GM18868 (cell line): ENCODE data around the gene ALG9.

ENCODE experiments used
- ATAC-seq: cut with Tn5 transposase; IDR thresholded peaks from one replicate; pipeline ENCODE4 v1.9.1; 2021; ENCODE audit warnings: mild to moderate bottlenecking, moderate library complexity; ENCODE audit not compliant: unreplicated experiment

Gene ALG9

DNA sequence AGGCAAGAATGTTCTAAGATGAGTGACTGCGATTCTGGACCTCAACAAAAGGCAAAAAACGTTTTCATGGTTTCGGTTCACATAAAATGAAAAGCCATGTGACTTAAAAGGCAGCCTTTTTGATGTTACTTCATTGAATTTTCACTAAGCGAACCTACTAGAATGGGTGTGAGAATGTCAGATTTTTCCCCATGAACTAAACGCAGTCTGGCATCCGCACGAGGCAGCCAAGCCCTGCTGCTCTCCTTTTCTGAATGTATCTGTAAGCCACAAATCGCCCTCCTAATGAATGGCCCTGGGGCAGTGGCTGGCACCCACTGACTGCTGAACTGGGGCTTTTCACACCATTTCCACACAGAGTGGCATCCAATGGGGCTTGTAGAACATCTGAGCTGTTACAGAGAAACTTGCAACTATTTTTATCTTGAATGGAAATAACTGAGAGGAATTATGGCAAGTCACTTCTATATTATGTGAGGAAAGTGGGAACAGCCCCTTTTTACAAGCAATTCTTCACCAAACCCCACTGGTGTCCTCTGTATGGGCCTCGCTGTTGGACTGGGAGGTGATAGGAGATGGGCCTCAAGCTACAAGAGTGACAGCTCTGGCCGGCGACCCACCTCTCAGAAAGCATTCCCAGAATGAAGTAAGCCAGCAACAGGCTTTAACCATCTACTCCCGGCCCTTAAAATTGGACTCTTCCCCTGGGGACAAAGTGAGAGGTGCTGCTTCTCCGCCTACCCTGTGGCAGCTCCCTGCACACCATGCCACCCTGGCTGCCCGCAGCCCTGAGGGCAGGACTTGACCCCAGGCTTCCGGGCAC lies 134.5 kb downstream of the ALG9 start:
- no peak for ATAC-seq
